GM12801 (cell line): ENCODE data around the gene NAA35.

ENCODE experiments used
- TF ChIP-seq, protein P1 (sequence below): IDR thresholded peaks from one replicate; pipeline ENCODE4 v1.5.1; 2011; ENCODE audit warnings: control low read depth; ENCODE audit not compliant: insufficient read length; ENCODE audit errors: extremely low read depth

Gene NAA35

DNA sequence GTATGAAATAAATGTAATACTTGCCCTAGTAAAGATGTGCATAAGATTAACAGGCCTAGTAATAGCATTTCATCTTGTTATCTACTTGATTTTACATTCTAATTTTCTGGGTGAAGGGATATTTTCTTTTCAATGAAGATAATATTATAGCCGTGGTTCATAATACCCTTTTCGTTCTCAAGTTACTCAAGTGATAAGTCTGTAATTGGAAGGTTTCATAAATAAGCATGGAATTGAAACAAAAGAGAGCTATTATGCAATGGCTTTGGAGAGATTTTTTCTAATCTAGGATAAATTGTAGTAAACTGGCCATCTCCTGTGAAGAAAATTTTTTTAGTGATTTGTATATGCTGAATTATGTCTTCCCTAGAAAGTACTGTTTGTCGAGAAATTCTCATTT is 19.0 kb downstream of the NAA35 start:
- TF ChIP-seq, protein P1, sequence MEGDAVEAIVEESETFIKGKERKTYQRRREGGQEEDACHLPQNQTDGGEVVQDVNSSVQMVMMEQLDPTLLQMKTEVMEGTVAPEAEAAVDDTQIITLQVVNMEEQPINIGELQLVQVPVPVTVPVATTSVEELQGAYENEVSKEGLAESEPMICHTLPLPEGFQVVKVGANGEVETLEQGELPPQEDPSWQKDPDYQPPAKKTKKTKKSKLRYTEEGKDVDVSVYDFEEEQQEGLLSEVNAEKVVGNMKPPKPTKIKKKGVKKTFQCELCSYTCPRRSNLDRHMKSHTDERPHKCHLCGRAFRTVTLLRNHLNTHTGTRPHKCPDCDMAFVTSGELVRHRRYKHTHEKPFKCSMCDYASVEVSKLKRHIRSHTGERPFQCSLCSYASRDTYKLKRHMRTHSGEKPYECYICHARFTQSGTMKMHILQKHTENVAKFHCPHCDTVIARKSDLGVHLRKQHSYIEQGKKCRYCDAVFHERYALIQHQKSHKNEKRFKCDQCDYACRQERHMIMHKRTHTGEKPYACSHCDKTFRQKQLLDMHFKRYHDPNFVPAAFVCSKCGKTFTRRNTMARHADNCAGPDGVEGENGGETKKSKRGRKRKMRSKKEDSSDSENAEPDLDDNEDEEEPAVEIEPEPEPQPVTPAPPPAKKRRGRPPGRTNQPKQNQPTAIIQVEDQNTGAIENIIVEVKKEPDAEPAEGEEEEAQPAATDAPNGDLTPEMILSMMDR, result no peak

DNA sequence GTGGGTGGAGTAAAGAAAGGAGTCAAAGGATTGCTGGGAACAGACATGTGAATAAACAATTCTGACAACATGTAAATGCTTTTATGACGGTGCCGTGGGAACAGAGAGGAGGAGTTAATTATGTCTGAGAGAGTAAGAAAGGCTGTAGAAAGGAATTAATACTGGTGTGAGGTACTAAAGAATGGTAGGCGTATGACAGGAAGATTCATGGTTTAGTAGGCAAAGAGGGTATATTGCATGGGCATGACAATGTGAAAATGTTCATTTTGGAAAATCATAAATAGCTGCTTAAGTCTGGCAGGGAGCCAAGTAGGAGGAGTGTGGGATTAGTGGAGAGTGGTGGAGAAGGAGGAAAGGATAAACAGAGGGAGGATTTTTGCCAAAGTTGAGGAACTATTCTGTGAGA is 19.7 kb downstream of the NAA35 start:
- TF ChIP-seq, protein P1, result no peak

DNA sequence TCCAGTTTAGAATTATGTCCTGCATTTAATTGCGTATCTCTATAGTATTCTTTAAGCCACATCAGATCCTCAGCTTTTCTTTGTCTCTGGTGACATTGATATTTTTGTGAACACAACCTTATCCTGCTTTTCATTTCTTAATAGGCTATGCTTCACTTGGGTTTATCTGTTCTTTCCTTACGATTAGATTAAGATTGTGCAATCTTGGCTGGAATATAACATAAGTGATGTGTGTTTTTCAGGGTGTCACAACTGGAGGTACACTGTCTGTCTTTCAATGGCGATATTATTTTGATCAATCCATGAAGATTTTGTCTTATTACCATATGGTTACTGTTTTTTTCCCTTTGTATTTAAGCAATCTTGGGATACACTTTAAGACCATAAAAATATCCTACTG is 23.6 kb downstream of the NAA35 start:
- TF ChIP-seq, protein P1, result no peak

DNA sequence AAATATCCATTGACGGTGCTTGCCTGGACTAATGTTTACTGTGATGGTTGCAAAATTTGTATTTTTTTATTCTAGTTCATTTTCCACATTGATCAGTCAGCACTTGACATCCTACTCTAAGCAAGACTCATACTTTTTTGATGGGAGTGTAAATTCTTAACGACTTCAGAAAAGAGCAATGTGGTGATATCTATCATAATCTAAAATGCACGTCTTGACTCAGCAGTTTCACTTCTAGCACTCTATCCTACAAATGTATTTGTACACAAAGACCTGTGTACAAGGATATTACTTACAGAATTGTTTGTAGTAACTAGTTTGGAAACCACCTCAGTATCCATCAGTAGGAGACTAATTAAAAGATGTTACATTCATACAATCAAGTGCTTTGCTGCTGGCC is 24.0 kb downstream of the NAA35 start:
- TF ChIP-seq, protein P1, result no peak

DNA sequence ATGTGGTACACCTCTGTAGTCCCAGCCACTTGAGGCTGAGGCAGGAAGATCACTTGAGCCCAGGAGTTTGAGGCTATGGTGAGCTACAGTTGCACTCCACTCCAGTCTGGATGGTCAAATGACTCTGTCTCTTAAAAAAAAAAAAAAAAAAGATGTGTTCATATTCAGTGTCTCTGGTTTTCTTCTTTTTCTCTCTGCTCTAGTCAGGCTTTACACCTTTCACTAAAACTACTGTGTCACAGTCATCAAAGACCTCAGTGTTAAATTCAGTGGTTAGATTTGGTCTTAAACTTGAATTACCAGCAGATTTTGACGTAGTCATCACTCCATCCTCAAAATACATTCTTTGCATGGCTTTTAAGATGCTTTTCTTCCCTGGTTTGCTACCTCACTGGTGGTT is 28.8 kb downstream of the NAA35 start:
- TF ChIP-seq, protein P1, result no peak

DNA sequence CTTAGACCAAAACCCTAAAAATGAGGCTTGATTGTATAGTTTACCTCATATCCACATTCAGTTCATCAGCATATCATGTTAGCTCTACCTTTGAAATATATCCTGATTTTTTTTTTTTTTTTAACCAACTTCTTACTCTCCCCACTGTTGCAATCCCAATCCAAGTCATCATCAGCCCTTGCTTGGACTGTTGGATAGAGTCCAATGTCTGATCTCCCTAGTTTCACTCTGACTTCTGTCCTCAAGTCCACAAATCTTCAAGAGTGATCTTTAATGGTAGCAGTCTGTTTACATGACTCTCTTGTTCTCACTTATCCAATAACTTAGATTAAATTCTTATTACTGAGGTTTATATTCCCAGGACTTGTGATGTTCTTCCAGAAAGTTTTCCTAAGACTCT is 30.8 kb downstream of the NAA35 start:
- TF ChIP-seq, protein P1, result no peak

DNA sequence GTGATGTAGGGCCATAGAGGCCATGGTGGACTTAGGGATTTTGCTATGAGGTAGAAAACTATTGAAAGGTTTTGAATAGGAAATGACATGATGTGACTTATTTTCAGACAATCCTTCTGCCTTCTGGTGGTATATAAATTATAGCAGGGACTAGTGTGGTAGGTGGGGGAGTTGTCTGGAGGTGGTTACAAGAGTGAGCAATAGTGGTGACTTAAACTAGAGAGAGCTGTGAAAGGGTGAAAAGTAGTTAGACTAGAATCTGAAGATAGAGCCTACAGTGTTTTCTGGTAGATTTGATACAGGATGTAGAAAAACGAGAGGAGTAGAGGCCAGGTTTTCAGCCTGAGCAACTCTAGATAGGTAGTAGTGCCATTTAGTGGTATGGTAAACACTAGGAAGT is 32.3 kb downstream of the NAA35 start:
- TF ChIP-seq, protein P1, result no peak

DNA sequence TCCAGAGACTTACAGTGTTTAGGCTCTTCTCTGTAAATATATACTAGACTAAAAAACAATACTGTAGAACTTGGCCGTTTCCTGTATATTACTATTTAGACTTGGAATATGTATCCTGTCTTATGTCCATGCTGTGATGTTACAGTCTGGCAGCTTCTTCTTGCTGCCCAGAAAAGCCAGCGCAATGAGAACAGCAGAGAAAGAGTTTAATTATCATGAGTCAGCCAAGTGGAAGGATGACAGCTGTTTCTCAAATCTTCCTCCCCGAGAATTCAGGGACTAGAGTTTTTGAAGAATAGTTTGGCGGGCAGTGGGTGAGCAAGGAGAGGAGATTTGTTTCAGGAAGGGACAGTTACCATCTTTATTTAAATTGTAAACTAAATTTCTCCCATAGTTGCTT is 37.5 kb downstream of the NAA35 start:
- TF ChIP-seq, protein P1, result no peak
